Keratinocyte (primary cell): ENCODE data around the gene TMEM9.

ENCODE experiments used
- EZH2 ChIP-seq: IDR thresholded peaks from one replicate; pipeline ENCODE4 v1.6.1; 2012; ENCODE audit warnings: inconsistent platforms, mild to moderate bottlenecking, low read length, moderate library complexity
- TF ChIP-seq, protein P1 (sequence below), 3 experiments: IDR thresholded peaks in 1 of 3; conservative IDR thresholded peaks in 1 of 3; optimal IDR thresholded peaks in 1 of 3; 2 replicates in 2 of 3; 3 replicates in 1 of 3; pipeline versions ENCODE3 to v1.5.1; 2011; ENCODE audit warnings: low read length in 3 of 3, mild to moderate bottlenecking in 3 of 3, moderate library complexity in 2 of 3, control low read depth in 1 of 3, inconsistent platforms in 1 of 3; ENCODE audit not compliant: insufficient read depth in 2 of 3; ENCODE audit errors: extremely low read depth in 1 of 3

DNA sequence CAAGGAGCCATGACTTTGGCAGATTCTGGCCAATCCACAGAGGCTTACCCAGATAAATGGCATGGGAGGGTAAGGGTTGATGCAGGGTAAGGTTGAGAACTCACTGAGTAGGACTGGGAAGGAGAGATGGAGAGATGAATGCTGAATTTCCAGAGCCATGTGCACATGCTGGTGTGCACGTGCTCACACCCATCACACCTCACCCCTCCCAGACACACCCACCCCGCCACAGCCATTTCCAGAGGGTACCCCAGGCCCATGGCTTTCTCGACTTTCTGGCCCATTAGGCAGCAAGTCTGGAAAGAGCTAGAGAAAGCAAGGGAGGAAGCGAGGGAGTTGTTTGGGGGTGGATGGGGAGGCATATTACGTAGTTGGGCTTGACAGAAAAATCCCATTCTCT, 43.7 kb downstream of the TMEM9 start:
- TF ChIP-seq, protein P1, sequence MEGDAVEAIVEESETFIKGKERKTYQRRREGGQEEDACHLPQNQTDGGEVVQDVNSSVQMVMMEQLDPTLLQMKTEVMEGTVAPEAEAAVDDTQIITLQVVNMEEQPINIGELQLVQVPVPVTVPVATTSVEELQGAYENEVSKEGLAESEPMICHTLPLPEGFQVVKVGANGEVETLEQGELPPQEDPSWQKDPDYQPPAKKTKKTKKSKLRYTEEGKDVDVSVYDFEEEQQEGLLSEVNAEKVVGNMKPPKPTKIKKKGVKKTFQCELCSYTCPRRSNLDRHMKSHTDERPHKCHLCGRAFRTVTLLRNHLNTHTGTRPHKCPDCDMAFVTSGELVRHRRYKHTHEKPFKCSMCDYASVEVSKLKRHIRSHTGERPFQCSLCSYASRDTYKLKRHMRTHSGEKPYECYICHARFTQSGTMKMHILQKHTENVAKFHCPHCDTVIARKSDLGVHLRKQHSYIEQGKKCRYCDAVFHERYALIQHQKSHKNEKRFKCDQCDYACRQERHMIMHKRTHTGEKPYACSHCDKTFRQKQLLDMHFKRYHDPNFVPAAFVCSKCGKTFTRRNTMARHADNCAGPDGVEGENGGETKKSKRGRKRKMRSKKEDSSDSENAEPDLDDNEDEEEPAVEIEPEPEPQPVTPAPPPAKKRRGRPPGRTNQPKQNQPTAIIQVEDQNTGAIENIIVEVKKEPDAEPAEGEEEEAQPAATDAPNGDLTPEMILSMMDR (optimal IDR thresholded peaks at IDR 0.05 in 1 of 3, IDR thresholded peaks at IDR 0.05 in 1 of 3, conservative IDR thresholded peaks at IDR 0.05 in 1 of 3; ENCODE audit: extremely low read depth in 1 of 3, insufficient read depth in 2 of 3, low read length in 3 of 3), result no peak
- no peak for TF ChIP-seq EZH2
